Measurements from ENCODE around the gene LY6G6D.
"Not testable (repeated sequence)": the region's sequence is repeated elsewhere in the genome, so short reads cannot be mapped to it uniquely, and the experiment has no call there.

Gene LY6G6D

GRCh38 chr6:31692886-31693285 is 22.3 kb upstream of the LY6G6D start:
- no peak for DNase-seq

GRCh38 chr6:31693535-31693934 is 21.6 kb upstream of the LY6G6D start:
- DNase-seq, result no peak

GRCh38 chr6:31697555-31697954 is 17.6 kb upstream of the LY6G6D start:
- no peak for DNase-seq

- no peak for DNase-seq
Observed at GRCh38 chr6:31700740-31701401, 14.3 kb upstream of the LY6G6D start.

GRCh38 chr6:31701666-31702404 is 13.3 kb upstream of the LY6G6D start:
- no peak for DNase-seq

- peak; percentile 23 to 26 for DNase-seq
Observed at GRCh38 chr6:31702405-31702818, 12.7 kb upstream of the LY6G6D start.

GRCh38 chr6:31702819-31703716 is 12.1 kb upstream of the LY6G6D start, which contains the start of gene ABHD16A:
ABHD16A (minus strand) TSS chr6:31703324; CDS start chr6:31703281, 43 bp downstream.
- DNase-seq, result peak; percentile 97 to 98

- DNase-seq, result no peak
Observed at GRCh38 chr6:31705931-31706330, 9.2 kb upstream of the LY6G6D start.

GRCh38 chr6:31706599-31706998 is 8.5 kb upstream of the LY6G6D start, which contains the start of gene LY6G6F:
LY6G6F (plus strand) TSS chr6:31706866; CDS start chr6:31706907, 41 bp downstream.
- DNase-seq, result no peak

GRCh38 chr6:31707701-31708100 is 7.4 kb upstream of the LY6G6D start:
- no peak for DNase-seq

GRCh38 chr6:31708224-31708623 is 6.9 kb upstream of the LY6G6D start:
- no peak for DNase-seq

GRCh38 chr6:31709157-31709556 is 6.0 kb upstream of the LY6G6D start:
- DNase-seq, result not testable (repeated sequence)

- DNase-seq, result no peak
Observed at GRCh38 chr6:31710523-31711219, 4.5 kb upstream of the LY6G6D start.

GRCh38 chr6:31711233-31711632 is 3.9 kb upstream of the LY6G6D start:
- no peak for DNase-seq

GRCh38 chr6:31712296-31712695 is 2.9 kb upstream of the LY6G6D start:
- no peak for DNase-seq

GRCh38 chr6:31713465-31713864 is 1.7 kb upstream of the LY6G6D start:
- DNase-seq, result no peak

- no peak for DNase-seq
Observed at GRCh38 chr6:31713991-31714684, 1.0 kb upstream of the LY6G6D start.

GRCh38 chr6:31717499-31718222 is 2.5 kb downstream of the LY6G6D start:
- no peak for DNase-seq

- no peak for DNase-seq
Observed at GRCh38 chr6:31718265-31718664, 3.1 kb downstream of the LY6G6D start.

- DNase-seq, result no peak
Observed at GRCh38 chr6:31719001-31719400, 3.9 kb downstream of the LY6G6D start.

- no peak for DNase-seq
Observed at GRCh38 chr6:31720196-31720770, 5.1 kb downstream of the LY6G6D start.

Measured in activated CD4-positive, alpha-beta T cell treated with anti-CD3 and anti-CD28 coated beads, Interleukin-2, amount 50 U/mL, for 4 hours (primary cell).